HG02885 (cell line): Measurements from ENCODE around the gene CHRNB2.

Experiments
- ATAC-seq: cut with Tn5 transposase; IDR thresholded peaks from one replicate; pipeline ENCODE4 v1.9.1; 2021; ENCODE audit warnings: mild to moderate bottlenecking; ENCODE audit not compliant: unreplicated experiment, poor library complexity

Gene CHRNB2

GRCh38 chr1:154607609-154608396 lies 40.2 kb downstream of the CHRNB2 start, which contains the start of gene ADAR:
Gene ADAR, minus strand, starts transcription at chr1:154608186. Its CDS starts 180 bp downstream, at chr1:154608006.
- ATAC-seq: peak; percentile 71

DNA sequence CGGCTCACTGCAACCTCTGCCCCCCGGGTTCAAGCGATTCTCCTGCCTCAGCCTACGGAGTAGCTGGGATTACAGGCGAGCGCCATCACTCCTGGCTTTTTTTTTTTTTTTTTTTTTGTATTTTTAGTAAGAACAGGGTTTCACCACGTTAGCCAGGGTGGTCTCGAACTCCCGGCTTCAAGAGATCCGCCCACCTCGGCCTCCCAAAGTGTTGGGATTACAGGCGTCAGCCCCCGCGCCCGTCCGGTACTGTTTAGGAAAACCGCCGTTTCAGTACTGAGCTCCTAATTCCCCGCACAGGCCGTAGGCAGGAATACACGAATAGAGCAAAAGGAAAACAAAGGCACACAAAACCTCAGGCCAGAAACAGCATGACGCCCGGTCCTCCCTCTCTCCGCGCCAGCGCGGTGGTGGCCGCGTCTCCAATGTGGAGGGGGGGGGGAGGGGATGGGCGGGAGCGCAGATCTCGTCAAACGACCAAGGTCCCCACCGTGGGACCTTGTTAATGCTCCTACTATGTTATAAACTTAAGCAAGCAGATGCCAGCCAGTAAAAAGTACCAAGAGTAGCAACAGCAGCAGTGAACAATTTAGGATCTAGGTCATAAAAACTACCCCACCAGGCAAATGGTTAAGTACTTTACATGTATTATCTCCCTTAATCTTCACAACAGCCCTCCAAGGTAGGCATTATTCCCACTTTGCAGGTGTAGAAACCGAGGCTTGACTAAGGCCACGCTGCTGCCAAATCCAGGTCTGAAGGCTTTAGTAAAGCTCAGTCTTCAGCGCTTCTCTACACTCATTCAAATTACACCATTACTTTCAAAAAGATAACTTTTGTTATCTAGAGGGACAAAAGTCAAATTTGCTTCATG lies 41.1 kb downstream of the CHRNB2 start:
- no peak for ATAC-seq

GRCh38 chr1:154609398-154610380 lies 42.1 kb downstream of the CHRNB2 start:
- ATAC-seq: no peak

- ATAC-seq: no peak
Observed at GRCh38 chr1:154611150-154611862, 43.7 kb downstream of the CHRNB2 start.

DNA sequence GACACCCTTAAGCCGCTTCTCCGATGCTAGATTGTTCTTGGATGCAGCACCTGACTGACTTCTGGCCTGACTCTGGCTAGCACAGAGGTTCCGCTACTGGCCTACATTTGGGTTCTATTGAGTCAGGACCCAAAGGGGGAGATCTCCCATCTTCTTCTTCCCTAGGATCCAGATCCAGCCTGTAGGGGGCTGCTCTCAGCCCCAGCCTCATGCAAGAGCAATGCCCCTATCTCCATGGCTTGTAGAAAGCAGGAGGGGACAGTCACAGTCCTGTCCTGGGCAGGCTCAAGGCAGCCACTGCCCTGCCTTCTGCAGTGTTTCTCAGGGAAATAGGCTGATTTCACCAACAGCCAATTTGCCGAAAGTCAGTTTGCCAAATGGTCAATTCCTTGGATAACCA lies 46.7 kb downstream of the CHRNB2 start:
- no peak for ATAC-seq

GRCh38 chr1:154614901-154615300 lies 47.3 kb downstream of the CHRNB2 start:
- no peak for ATAC-seq

DNA sequence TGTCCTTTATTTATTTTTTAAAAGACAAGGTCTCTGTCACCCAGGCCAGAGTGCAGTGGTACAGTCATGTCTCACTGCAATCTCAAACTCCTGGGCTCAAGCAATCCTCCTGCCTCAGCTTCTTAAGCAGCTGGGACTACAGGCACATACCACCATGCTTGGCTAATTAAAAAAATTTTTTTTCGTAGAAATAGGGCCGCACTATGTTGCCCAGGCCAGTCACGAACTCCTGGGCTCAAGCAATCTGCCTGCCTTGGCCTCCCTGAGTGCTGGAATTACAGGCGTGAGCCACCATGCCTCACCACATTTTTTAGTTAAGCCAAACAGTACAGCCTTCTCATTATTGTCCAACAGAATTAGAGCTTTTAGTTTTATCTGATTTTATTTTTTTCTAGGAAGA lies 47.8 kb downstream of the CHRNB2 start:
- no peak for ATAC-seq

- ATAC-seq: no peak
Observed at GRCh38 chr1:154616659-154617345, 49.2 kb downstream of the CHRNB2 start.

- no peak for ATAC-seq
Observed at GRCh38 chr1:154619181-154619948, 51.8 kb downstream of the CHRNB2 start.

DNA sequence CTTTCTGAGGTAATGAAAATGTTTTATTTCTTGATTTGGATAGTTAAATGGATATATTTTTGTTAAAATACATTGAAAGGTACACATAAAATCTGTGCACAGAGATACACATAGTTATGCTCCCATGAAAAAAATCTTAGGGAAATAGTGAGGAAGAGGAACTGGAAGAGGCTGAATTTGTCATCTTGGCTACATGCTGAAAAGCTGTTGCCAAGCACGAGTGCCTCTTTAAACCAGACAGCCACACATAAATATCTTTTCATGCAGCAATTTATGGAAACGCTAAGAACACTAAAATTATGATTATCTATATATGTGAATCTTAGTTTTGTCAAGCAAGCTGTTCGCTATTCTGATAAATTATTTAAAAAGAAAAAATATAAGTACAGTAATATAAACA lies 53.2 kb downstream of the CHRNB2 start:
- no peak for ATAC-seq

- no peak for ATAC-seq
Observed at GRCh38 chr1:154621875-154622274, 54.3 kb downstream of the CHRNB2 start.

- no peak for ATAC-seq
Observed at GRCh38 chr1:154622503-154623039, 55.0 kb downstream of the CHRNB2 start.

GRCh38 chr1:154623358-154623757 lies 55.8 kb downstream of the CHRNB2 start:
- no peak for ATAC-seq

DNA sequence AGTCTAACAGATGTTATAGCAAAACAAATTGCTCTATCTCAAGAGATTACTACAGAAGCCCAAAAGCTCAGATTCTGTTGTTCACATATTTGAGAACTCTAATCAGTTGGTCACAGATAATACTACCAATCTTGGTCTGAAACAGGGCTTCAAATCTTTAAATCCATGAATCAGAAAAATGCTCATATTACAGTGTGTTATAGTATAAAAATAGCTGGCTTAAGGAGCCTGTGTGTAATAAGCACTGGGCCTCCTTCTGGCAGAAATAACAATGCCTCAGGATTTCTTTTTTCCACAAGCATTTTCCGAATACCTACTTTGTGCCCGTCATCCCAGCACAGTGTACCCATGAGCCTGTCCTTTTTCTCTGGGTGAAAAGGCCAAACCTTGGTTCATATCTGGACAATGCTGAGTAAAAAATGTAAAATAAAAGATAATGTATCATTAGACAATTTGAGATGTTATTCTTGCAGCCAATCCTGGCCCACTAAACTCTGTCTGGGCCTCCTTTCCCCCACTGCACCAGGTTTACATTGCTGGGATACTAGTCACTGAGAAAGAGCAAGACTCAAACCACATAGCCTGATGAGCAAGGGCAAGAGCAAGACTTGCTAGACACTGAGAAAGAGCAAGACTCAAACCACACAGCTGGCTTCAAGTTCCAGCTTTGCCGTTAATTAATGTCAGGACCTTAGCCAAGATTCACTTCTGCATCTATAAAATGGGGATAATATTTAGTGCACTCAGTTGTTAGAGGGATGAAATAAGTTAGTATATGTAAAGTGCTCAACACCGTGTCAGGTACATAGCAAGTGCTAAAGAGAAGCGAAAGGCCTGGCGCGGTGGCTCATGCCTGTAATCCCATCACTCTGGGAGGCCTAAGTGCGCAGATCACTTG lies 57.4 kb downstream of the CHRNB2 start:
- ATAC-seq: no peak

DNA sequence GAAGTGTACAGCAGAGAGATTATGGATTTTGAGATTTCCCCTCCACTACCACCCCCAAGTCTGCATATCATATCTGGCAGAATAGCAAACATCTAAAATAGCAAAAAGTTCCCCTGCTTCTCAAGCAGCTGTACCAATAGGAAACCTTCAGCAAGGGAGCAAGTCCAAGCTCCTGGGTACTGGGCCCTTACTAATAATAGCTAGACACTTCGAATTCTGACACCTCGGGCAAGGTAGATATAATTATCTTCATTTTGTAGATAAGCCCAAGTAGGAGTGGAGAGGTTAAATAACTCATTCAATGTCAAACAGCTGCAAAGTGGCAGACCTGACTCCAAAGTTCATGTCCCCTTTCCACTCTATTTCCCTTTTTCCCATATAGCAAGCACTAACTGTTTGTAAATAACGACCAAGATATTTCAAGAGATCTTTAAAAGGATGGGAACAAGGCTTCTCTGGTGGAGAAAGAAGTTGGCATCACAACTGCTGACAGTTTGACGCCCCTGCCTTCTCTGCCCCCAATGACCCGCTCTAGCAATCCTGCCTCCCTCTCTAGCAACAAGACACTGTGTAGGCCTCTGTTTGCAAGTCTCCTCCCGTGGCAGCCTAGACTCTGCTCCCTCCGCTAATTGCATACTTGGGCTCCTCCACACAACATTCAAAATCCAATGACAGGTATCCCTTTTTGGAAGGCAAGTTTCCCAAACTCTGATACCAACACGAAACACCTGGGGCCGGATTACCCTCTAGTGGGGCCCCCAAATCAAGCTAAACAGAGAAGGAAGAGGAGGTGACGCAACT lies 59.1 kb downstream of the CHRNB2 start:
- ATAC-seq: peak; percentile 29
